Measurements from ENCODE around the gene ANGPTL1. TPM values are rescaled to one million over a fixed set of nuclear protein-coding genes. Genes with fewer than 3 reads are reported as not detected.

ANGPTL1 gene
- total and polyA plus RNA-seq, 12 donors, result 8.3 to 106 (median 67.6) TPM

DNA sequence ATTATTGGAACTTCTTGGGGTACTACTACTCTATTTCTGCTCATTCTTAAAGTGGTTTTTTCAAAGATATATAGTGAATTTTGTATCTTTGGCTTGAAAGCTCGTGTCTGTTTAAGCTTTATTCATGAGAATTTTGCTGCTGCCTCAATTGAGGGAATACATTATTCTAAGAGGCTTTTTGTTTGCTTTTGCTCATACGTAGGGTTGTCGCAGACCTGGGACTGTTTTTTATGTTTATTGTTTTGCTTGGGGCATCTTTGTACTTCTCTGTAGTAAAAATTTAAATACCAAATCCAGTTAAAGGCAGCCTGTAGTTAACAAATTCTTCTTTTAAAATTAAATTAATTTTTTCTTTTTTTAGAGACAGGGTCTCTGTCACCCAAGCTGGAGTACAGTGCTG is 62.3 kb downstream of the ANGPTL1 start:
- Histone ChIP-seq H3K9me3 (replicated peaks in 1 of 3) (no peaks in the 10 kb centered on the region), H3K4me3 (no peak overlapping the region), H3K4me1 (replicated peaks in 1 of 2) (no peaks in the 10 kb centered on the region), H3K27me3 (no peaks in the 10 kb centered on the region), H3K27ac (no peak overlapping the region), H3K36me3 (replicated peaks in 1 of 2) (no peaks in the 10 kb centered on the region)
- 91 to 97% (median 92%) methylated on average over 3 of the region's 3 CpGs for WGBS, 4 donors
- no peak for DNase-seq
- TF ChIP-seq POLR2A (IDR thresholded peaks at IDR 0.05), result no peak
- TF ChIP-seq, protein P1, sequence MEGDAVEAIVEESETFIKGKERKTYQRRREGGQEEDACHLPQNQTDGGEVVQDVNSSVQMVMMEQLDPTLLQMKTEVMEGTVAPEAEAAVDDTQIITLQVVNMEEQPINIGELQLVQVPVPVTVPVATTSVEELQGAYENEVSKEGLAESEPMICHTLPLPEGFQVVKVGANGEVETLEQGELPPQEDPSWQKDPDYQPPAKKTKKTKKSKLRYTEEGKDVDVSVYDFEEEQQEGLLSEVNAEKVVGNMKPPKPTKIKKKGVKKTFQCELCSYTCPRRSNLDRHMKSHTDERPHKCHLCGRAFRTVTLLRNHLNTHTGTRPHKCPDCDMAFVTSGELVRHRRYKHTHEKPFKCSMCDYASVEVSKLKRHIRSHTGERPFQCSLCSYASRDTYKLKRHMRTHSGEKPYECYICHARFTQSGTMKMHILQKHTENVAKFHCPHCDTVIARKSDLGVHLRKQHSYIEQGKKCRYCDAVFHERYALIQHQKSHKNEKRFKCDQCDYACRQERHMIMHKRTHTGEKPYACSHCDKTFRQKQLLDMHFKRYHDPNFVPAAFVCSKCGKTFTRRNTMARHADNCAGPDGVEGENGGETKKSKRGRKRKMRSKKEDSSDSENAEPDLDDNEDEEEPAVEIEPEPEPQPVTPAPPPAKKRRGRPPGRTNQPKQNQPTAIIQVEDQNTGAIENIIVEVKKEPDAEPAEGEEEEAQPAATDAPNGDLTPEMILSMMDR (IDR thresholded peaks at IDR 0.05), result no peak
- intact Hi-C loops (cut with DNase I), result no loop called here

DNA sequence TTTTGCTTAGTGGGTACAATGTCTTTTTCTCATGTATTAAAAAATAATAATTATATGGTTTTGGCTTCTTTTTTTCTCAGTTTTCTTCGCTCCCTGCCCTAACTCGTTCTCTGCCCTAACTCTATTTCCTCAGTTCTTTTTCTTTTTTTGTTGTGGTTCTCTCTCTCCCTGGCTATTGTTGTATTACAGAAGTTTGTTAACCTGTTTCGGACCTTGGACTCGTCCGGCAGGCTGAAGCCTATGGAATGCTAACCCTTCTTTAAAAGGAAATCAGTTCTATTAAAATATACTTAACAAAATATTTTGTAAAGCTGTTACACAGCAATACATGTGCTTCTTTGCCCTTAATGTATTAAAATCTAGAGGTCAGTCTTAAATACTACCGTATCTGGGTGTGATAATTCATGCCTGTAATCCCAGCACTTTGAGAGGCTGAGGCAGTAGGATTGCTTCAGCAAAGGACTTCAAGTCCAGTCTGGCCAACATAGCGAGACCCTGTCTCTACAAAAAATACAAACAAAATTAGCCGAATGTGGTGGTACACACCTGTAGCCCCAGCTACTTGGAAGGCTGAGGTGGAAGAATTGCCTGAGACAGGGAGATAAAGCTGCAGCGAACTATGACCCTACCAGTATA is 64.1 kb downstream of the ANGPTL1 start:
- intact Hi-C loops (cut with DNase I), result no loop called here
- WGBS, 4 donors, result 94 to 97% (median 96%) methylated on average over 9 of the region's 9 CpGs
- TF ChIP-seq, protein P1 (IDR thresholded peaks at IDR 0.05), result no peak
- TF ChIP-seq POLR2A (IDR thresholded peaks at IDR 0.05), result no peak
- Histone ChIP-seq H3K4me3 (no peak overlapping the region), H3K36me3 (replicated peaks in 1 of 2) (no peaks in the 10 kb centered on the region), H3K4me1 (replicated peaks in 1 of 2) (no peaks in the 10 kb centered on the region), H3K27me3 (no peaks in the 10 kb centered on the region), H3K9me3 (replicated peaks in 1 of 3) (no peaks in the 10 kb centered on the region), H3K27ac (no peak overlapping the region)
- DNase-seq, result no peak

DNA sequence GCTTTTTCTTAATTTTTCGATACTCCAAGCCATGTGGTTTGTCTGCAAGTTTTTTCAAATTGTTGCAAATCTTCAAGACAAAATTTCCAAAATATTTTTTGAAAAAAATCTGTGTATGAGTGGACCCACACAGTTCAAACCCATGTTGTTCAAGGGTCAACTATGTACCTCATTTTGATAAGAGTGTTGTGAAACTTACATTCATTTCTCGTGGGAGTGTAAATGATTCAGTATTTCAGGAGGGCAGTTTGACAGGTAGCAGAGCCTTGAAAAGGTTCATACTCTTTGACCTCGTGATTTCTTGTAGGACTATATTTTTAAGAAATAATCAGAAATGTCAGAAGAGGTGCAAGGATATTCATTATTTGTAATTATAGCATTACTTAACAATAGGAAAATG is 68.0 kb downstream of the ANGPTL1 start:
- Histone ChIP-seq H3K9me3 (replicated peaks in 1 of 3) (no peaks in the 10 kb centered on the region), H3K4me1 (replicated peaks in 1 of 2) (no peaks in the 10 kb centered on the region), H3K27ac (no peak overlapping the region), H3K27me3 (no peaks in the 10 kb centered on the region), H3K4me3 (no peak overlapping the region), H3K36me3 (replicated peaks in 1 of 2) (no peaks in the 10 kb centered on the region)
- intact Hi-C loops (cut with DNase I), result no loop called here
- no peak for DNase-seq
- TF ChIP-seq, protein P1 (IDR thresholded peaks at IDR 0.05), result no peak
- TF ChIP-seq POLR2A (IDR thresholded peaks at IDR 0.05), result no peak
- 66 to 75% (median 67%) methylated on average over 3 of the region's 3 CpGs for WGBS, 4 donors

Other genes with a start within 250 kb of the ANGPTL1 start
- gene RALGPS2, start 145.8 kb downstream of the ANGPTL1 start, total RNA-seq, result 10 to 100 TPM in 8 of 9 donors, 1 to 10 TPM in 1; 9.3 to 36.7 (median 14.1) TPM
- gene RALGPS2, start 145.8 kb downstream of the ANGPTL1 start, polyA plus RNA-seq, result 1 to 10 TPM; 2.5 to 8.3 (median 4.2) TPM
- gene FAM20B, start 154.8 kb upstream of the ANGPTL1 start, total RNA-seq, result 10 to 100 TPM; 26.8 to 69.9 (median 45.0) TPM
- 10 to 100 TPM; 15.4 to 42.8 (median 18.5) TPM for gene FAM20B, start 154.8 kb upstream of the ANGPTL1 start, polyA plus RNA-seq
- gene TOR3A, start 211.0 kb upstream of the ANGPTL1 start, total RNA-seq, result 10 to 100 TPM; 12.6 to 53.5 (median 24.7) TPM
- gene TOR3A, start 211.0 kb upstream of the ANGPTL1 start, polyA plus RNA-seq, result 10 to 100 TPM in 2 of 3 donors, 1 to 10 TPM in 1; 6.8 to 17.8 (median 11.8) TPM